ENCODE results near the gene PHB1.
A peak's percentile ranks its signal among the peaks of the same experiment; 100 is the strongest.

PHB1 gene

DNA sequence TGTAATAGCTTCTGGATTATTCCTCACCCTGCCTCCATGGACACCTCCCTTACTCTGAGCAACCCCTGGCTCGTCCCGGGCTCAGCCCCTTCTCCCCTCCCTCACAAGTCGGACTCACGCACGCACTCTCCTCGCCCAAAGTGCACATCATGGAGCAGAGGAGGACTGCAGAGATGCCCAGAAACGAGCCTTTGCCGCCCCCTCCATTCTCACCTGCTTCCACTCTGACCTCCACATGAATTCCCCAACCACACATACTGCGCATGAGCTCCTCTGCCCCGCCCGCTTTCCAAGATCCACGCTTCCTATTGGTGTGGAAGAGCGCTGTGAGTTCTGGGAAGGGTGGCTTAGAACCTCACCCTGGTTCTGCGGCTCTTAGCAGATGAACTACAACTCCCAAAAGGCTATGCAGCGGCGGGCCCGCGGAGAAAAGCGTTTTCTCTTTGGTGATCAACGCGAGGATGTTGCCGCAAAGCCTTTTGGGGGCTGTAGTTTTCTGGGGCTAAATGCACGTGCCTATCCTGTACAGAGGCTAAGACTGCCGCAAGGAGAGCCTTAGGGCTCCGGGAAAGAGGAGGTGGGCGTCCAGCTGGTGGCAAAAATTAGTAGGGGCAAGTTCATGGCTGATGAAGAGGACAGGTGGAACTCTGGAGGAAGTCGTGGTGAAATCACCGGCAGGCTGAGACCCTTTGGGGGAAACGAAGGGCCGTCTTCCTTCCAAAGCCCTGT is at the start of gene PHB1:
Gene PHB1, minus strand, starts transcription at position 261 of the 729 bp plus-strand sequence. CDS start 1,618 bp downstream, outside the sequence.
- Histone ChIP-seq H3K4me1 (no peaks in the 10 kb centered on the region), H3K36me3 (ENCODE audit: control insufficient read depth, insufficient read depth, low read length) (no peaks in the 10 kb centered on the region), H2AFZ (peak within 1 kb of the TSS; percentile 91), H3K27me3 (ENCODE audit: control insufficient read depth, insufficient read depth, low read length) (no peaks in the 10 kb centered on the region), H3K79me2 (no peaks in the 10 kb centered on the region), H3K9me3 (ENCODE audit: control insufficient read depth, low read length) (no peaks in the 10 kb centered on the region), H3K4me2 (ENCODE audit: low read length) (peak within 1 kb of the TSS; percentile 83), H3K4me3 (ENCODE audit: low read depth, low read length) (peak within 1 kb of the TSS; percentile 98), H3K9ac (no peak within 1 kb of the TSS), H3K27ac (peak within 1 kb of the TSS; percentile 29)
- TF ChIP-seq, protein P1, sequence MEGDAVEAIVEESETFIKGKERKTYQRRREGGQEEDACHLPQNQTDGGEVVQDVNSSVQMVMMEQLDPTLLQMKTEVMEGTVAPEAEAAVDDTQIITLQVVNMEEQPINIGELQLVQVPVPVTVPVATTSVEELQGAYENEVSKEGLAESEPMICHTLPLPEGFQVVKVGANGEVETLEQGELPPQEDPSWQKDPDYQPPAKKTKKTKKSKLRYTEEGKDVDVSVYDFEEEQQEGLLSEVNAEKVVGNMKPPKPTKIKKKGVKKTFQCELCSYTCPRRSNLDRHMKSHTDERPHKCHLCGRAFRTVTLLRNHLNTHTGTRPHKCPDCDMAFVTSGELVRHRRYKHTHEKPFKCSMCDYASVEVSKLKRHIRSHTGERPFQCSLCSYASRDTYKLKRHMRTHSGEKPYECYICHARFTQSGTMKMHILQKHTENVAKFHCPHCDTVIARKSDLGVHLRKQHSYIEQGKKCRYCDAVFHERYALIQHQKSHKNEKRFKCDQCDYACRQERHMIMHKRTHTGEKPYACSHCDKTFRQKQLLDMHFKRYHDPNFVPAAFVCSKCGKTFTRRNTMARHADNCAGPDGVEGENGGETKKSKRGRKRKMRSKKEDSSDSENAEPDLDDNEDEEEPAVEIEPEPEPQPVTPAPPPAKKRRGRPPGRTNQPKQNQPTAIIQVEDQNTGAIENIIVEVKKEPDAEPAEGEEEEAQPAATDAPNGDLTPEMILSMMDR (IDR thresholded peaks at IDR 0.05): no peak

- H3K27me3 ChIP-seq (ENCODE audit: control insufficient read depth, insufficient read depth, low read length): no peaks in the 10 kb centered on the region
- H2AFZ ChIP-seq: no peak overlapping the region
- H3K9me3 ChIP-seq (ENCODE audit: control insufficient read depth, low read length): no peaks in the 10 kb centered on the region
- H3K4me2 ChIP-seq (ENCODE audit: low read length): no peak overlapping the region
- no peak overlapping the region for H3K9ac ChIP-seq
- H3K4me3 ChIP-seq (ENCODE audit: low read depth, low read length): no peak overlapping the region
- H3K79me2 ChIP-seq: no peaks in the 10 kb centered on the region
- TF ChIP-seq, protein P1 (IDR thresholded peaks at IDR 0.05): no peak
- H3K4me1 ChIP-seq: no peaks in the 10 kb centered on the region
- no peak overlapping the region for H3K27ac ChIP-seq
- H3K36me3 ChIP-seq (ENCODE audit: control insufficient read depth, insufficient read depth, low read length): no peaks in the 10 kb centered on the region
Observed at GRCh38 chr17:49464049-49464448, 49.4 kb upstream of the PHB1 start.

- H2AFZ ChIP-seq: no peak overlapping the region
- TF ChIP-seq, protein P1 (IDR thresholded peaks at IDR 0.05): no peak
- no peak overlapping the region for H3K9ac ChIP-seq
- no peaks in the 10 kb centered on the region for H3K4me1 ChIP-seq
- H3K4me3 ChIP-seq (ENCODE audit: low read depth, low read length): no peak overlapping the region
- H3K4me2 ChIP-seq (ENCODE audit: low read length): no peak overlapping the region
- H3K27me3 ChIP-seq (ENCODE audit: control insufficient read depth, insufficient read depth, low read length): no peaks in the 10 kb centered on the region
- no peaks in the 10 kb centered on the region for H3K36me3 ChIP-seq (ENCODE audit: control insufficient read depth, insufficient read depth, low read length)
- no peaks in the 10 kb centered on the region for H3K79me2 ChIP-seq
- no peak overlapping the region for H3K27ac ChIP-seq
- H3K9me3 ChIP-seq (ENCODE audit: control insufficient read depth, low read length): no peaks in the 10 kb centered on the region
Observed at GRCh38 chr17:49461580-49461979, 46.9 kb upstream of the PHB1 start.

GRCh38 chr17:49460401-49460800 is 45.7 kb upstream of the PHB1 start:
- Histone ChIP-seq H3K9ac (no peak overlapping the region), H3K4me1 (no peaks in the 10 kb centered on the region), H3K9me3 (ENCODE audit: control insufficient read depth, low read length) (no peaks in the 10 kb centered on the region), H3K4me2 (ENCODE audit: low read length) (no peak overlapping the region), H3K27me3 (ENCODE audit: control insufficient read depth, insufficient read depth, low read length) (no peaks in the 10 kb centered on the region), H2AFZ (no peak overlapping the region), H3K27ac (no peak overlapping the region), H3K79me2 (no peaks in the 10 kb centered on the region), H3K4me3 (ENCODE audit: low read depth, low read length) (no peak overlapping the region), H3K36me3 (ENCODE audit: control insufficient read depth, insufficient read depth, low read length) (no peaks in the 10 kb centered on the region)
- TF ChIP-seq, protein P1 (IDR thresholded peaks at IDR 0.05): no peak

Data from parathyroid adenoma (tissue), 2 donors.